SK-N-MC (cell line): ENCODE measurements around the gene PDE6G.

ENCODE experiments used
- EZH2 ChIP-seq: fragments of 200-600 bp; sonication (generic); IDR thresholded peaks from one replicate; pipeline ENCODE4 v1.6.1; 2017; ENCODE audit warnings: antibody characterized with exemption
- FOXP2 ChIP-seq: optimal IDR thresholded peaks from 2 replicates; pipeline ENCODE3; 2011; ENCODE audit warnings: mild to moderate bottlenecking, moderate library complexity; ENCODE audit not compliant: insufficient read depth; ENCODE audit errors: extremely low read length, control extremely low read depth
- POLR2AphosphoS5 ChIP-seq: IDR thresholded peaks from 2 replicates; pipeline ENCODE4 v1.6.1; 2012; ENCODE audit warnings: mild to moderate bottlenecking, low read depth, low read length, borderline replicate concordance

- no peak for TF ChIP-seq POLR2AphosphoS5
- no peak for TF ChIP-seq EZH2
- no peak for TF ChIP-seq FOXP2
Measured at GRCh38 chr17:81652906-81653771, 3.2 kb downstream of the PDE6G start.
